COLO668 (cell line): ENCODE results near the gene TCF7L1.
A peak's percentile ranks its signal among the peaks of the same experiment; 100 is the strongest.
"Not testable (repeated sequence)": the region's sequence is repeated elsewhere in the genome, so short reads cannot be mapped to it uniquely, and the experiment has no call there.

Experiments used
- DNase-seq: peaks from one replicate; lab custom pipeline; 2025; ENCODE audit not compliant: unreplicated experiment; lab: John Stamatoyannopoulos, UW

Gene TCF7L1

GRCh38 chr2:85343207-85343895 is 210.2 kb downstream of the TCF7L1 start:
- DNase-seq, result not testable (repeated sequence)

- no peak for DNase-seq
Measured at GRCh38 chr2:85344356-85344954, 211.3 kb downstream of the TCF7L1 start.

- DNase-seq, result no peak
Measured at GRCh38 chr2:85347599-85347998, 214.4 kb downstream of the TCF7L1 start.

- DNase-seq, result peak; percentile 21
Measured at GRCh38 chr2:85353876-85354285, 220.7 kb downstream of the TCF7L1 start.

GRCh38 chr2:85354286-85355072 is 221.3 kb downstream of the TCF7L1 start, which contains the start of the genes ELMOD3 and RETSAT:
ELMOD3 (plus strand) TSS chr2:85354769; CDS start chr2:85357199, 2,430 bp downstream.
RETSAT (minus strand) TSS chr2:85354528; CDS start chr2:85354507, 21 bp downstream.
- DNase-seq, result peak; percentile 97

GRCh38 chr2:85355073-85355410 is 221.8 kb downstream of the TCF7L1 start:
- DNase-seq, result no peak

- DNase-seq, result no peak
Measured at GRCh38 chr2:85355521-85355920, 222.3 kb downstream of the TCF7L1 start.

GRCh38 chr2:85356186-85356585 is 223.0 kb downstream of the TCF7L1 start:
- DNase-seq, result no peak

GRCh38 chr2:85357736-85358135 is 224.5 kb downstream of the TCF7L1 start:
- DNase-seq, result no peak
